KMS-11 (cell line): ENCODE measurements around the gene THBS1.

ENCODE experiments used
- H2AFZ ChIP-seq: fragments of 200-600 bp; sonication (generic); 2 replicates; pipeline ENCODE4 v1.6.1; 2016; ENCODE audit warnings: antibody characterized with exemption, mixed run types, low read depth
- H3K27ac ChIP-seq: fragments of 200-600 bp; sonication (generic); 2 replicates; pipeline ENCODE4 v1.6.1; 2016; ENCODE audit warnings: mild to moderate bottlenecking, mixed run types
- H3K27me3 ChIP-seq: fragments of 200-600 bp; sonication (generic); 2 replicates; pipeline ENCODE4 v1.6.1; 2017; ENCODE audit warnings: mild to moderate bottlenecking, low read depth, mixed run types, moderate library complexity; ENCODE audit not compliant: insufficient read depth
- H3K36me3 ChIP-seq: fragments of 200-600 bp; sonication (generic); 2 replicates; pipeline ENCODE4 v1.6.1; 2017; ENCODE audit warnings: mild to moderate bottlenecking, mixed run types; ENCODE audit not compliant: insufficient read depth
- H3K4me1 ChIP-seq: fragments of 200-600 bp; sonication (generic); 2 replicates; pipeline ENCODE4 v1.6.1; 2016; ENCODE audit warnings: mild to moderate bottlenecking, low read depth, mixed run types; ENCODE audit not compliant: poor library complexity, severe bottlenecking
- H3K4me2 ChIP-seq: fragments of 200-600 bp; sonication (generic); 2 replicates; pipeline ENCODE4 v1.7.0; 2016; ENCODE audit warnings: mild to moderate bottlenecking, mixed run types
- H3K4me3 ChIP-seq: fragments of 200-600 bp; sonication (generic); IDR thresholded peaks from 2 replicates; pipeline ENCODE4 v1.6.1; 2017; ENCODE audit warnings: low read depth, low read length, mixed read lengths; ENCODE audit not compliant: insufficient read depth
- H3K79me2 ChIP-seq: fragments of 200-600 bp; sonication (generic); 2 replicates; pipeline ENCODE4 v1.6.1; 2016; ENCODE audit warnings: low read depth, mixed run types; ENCODE audit not compliant: insufficient read depth
- H3K9ac ChIP-seq: fragments of 200-600 bp; sonication (generic); 2 replicates; pipeline ENCODE4 v1.6.1; 2016; ENCODE audit warnings: mild to moderate bottlenecking, mixed run types
- H4K20me1 ChIP-seq: fragments of 200-600 bp; sonication (generic); 2 replicates; pipeline ENCODE4 v1.6.1; 2016; ENCODE audit warnings: mild to moderate bottlenecking, mixed run types; ENCODE audit not compliant: insufficient read depth
- CTCF ChIP-seq: fragments of 200-600 bp; sonication (generic); conservative IDR thresholded peaks from 2 replicates; pipeline ENCODE4 v1.6.1; 2017; ENCODE audit warnings: low read depth, mild to moderate bottlenecking, antibody characterized with exemption, low read length, moderate library complexity, mixed read lengths

THBS1 gene

GRCh38 chr15:39613861-39614260 is 33.0 kb downstream of the THBS1 start:
- H2AFZ ChIP-seq: no peak overlapping the region
- no peak overlapping the region for H3K4me2 ChIP-seq
- peaks cover 1% of the 10 kb centered on the region for H3K4me1 ChIP-seq
- H3K79me2 ChIP-seq: no peaks in the 10 kb centered on the region
- no peaks in the 10 kb centered on the region for H3K27me3 ChIP-seq
- no peak for TF ChIP-seq CTCF
- no peak overlapping the region for H3K4me3 ChIP-seq
- H3K27ac ChIP-seq: no peak overlapping the region
- H3K9ac ChIP-seq: no peak overlapping the region
- H3K36me3 ChIP-seq: no peaks in the 10 kb centered on the region
- no peaks in the 10 kb centered on the region for H4K20me1 ChIP-seq

GRCh38 chr15:39616731-39617455 is 36.0 kb downstream of the THBS1 start:
- no peak overlapping the region for H3K27ac ChIP-seq
- H3K9ac ChIP-seq: no peak overlapping the region
- H3K36me3 ChIP-seq: no peaks in the 10 kb centered on the region
- no peak overlapping the region for H2AFZ ChIP-seq
- H3K27me3 ChIP-seq: no peaks in the 10 kb centered on the region
- TF ChIP-seq CTCF: no peak
- no peak overlapping the region for H3K4me2 ChIP-seq
- no peaks in the 10 kb centered on the region for H4K20me1 ChIP-seq
- H3K79me2 ChIP-seq: no peaks in the 10 kb centered on the region
- no peak overlapping the region for H3K4me3 ChIP-seq
- no peaks in the 10 kb centered on the region for H3K4me1 ChIP-seq

- H3K27ac ChIP-seq: no peak overlapping the region
Measured at GRCh38 chr15:39618063-39618823, 37.4 kb downstream of the THBS1 start.

GRCh38 chr15:39621210-39621609 is 40.3 kb downstream of the THBS1 start:
- Histone ChIP-seq H4K20me1 (no peaks in the 10 kb centered on the region), H2AFZ (no peak overlapping the region), H3K79me2 (no peaks in the 10 kb centered on the region), H3K4me2 (no peak overlapping the region), H3K36me3 (no peaks in the 10 kb centered on the region), H3K4me3 (no peak overlapping the region), H3K4me1 (no peaks in the 10 kb centered on the region), H3K9ac (no peak overlapping the region), H3K27ac (no peak overlapping the region), H3K27me3 (no peaks in the 10 kb centered on the region)
- no peak for TF ChIP-seq CTCF

More at GRCh38 chr15:39618063-39618823, 37.4 kb downstream of the THBS1 start:
- H3K36me3 ChIP-seq: no peaks in the 10 kb centered on the region
- no peak overlapping the region for H3K9ac ChIP-seq
- no peaks in the 10 kb centered on the region for H3K4me1 ChIP-seq
- no peak overlapping the region for H2AFZ ChIP-seq
- no peaks in the 10 kb centered on the region for H3K79me2 ChIP-seq
- no peaks in the 10 kb centered on the region for H3K27me3 ChIP-seq
- no peak for TF ChIP-seq CTCF
- H3K4me2 ChIP-seq: no peak overlapping the region
- H3K4me3 ChIP-seq: no peak overlapping the region
- no peaks in the 10 kb centered on the region for H4K20me1 ChIP-seq
